HG03460 (cell line): ENCODE results near the gene EPB41L4A.
"Not testable (repeated sequence)": the region's sequence is repeated elsewhere in the genome, so short reads cannot be mapped to it uniquely, and the experiment has no call there.

Experiments used
- ATAC-seq: cut with Tn5 transposase; IDR thresholded peaks from one replicate; pipeline ENCODE4 v1.9.1; 2021; ENCODE audit not compliant: unreplicated experiment

EPB41L4A gene

DNA sequence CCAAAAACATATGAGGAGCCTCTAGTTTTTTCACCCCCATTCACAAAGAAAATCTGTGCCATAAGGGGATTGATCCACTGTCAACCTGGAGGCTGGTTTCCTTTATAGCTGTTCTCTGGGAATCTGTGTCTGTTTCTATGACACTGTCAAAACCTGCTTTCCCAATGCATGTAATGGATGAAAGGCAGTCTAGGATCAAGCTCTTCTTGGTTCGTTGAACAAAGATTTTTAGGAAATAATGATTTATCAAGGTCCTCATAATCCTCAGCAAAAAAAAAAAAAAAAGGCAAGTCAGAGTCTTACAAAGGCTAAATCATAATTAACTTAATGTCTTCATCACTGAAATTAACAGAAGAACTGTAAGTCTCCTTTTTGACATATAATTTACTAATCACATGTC, 16.0 kb downstream of the EPB41L4A start:
- no peak for ATAC-seq

DNA sequence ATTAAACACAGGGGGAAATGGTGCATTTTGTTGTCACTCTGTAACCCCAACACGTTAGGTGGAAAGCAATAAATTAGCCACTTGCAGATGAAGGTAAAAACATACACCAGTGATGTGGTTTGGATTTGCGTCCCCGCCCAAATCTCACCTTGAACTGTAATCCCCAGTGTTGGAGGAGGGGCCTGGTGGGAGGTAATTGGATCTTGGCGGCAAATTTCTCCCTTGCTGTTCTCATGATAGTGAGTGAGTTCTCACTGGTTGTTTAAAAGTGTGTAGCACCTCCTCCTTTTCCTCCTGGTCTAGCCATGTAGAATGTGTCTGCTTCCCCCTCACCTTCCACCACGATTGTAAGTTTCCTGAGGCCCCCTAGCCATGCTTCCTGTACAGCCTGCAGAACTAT, 17.2 kb downstream of the EPB41L4A start:
- ATAC-seq, result no peak

DNA sequence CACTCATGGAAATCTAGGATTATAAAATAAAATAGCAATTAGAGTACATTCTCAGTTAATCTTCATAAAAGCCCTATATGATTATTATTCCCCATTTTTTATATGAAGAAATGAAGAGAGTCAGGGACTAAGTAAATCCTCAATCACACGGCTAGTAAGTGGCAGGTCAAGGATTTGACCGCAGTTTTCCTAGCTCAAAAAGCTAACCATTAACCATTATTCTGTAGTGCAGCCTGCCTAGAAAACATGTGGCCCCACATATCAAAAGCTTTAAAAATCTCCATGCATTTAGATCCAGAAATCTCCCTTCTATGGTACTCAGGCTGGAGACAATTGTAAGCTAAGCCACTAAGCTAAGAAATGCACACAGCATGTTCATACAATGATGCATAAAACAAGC, 21.4 kb downstream of the EPB41L4A start:
- no peak for ATAC-seq

DNA sequence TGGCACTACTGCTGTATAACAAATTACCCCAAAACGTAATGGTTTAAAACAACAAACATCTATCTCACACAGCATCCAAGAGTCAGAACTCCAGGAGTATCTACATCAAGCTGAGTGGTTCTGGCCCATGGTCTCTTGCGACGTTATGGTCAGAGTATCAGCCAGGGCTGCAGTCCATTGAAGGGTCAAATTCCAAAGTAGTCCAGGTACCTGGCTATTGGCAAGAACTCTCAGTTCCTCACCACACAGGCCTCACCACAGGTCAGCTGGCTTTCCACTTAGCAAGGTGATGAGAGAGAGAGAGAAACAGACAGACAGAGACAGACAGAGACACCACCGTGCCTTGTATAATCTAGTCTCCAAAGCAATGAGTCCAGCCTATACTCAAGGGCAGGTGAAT, 22.6 kb downstream of the EPB41L4A start:
- no peak for ATAC-seq

DNA sequence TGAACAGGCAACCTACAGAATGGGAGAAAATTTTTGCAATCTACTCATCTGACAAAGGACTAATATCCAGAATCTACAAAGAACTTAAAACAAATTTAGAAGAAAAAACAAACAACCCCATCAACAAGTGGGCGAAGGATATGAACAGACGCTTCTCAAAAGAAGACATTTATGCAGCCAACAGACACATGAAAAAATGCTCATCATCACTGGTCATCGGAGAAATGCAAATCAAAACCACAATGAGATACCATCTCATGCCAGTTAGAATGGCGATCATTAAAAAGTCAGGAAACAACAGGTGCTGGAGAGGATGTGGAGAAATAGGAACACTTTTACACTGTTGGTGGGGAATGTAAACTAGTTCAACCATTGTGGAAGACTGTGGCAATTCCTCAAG, 23.8 kb downstream of the EPB41L4A start:
- ATAC-seq, result not testable (repeated sequence)

DNA sequence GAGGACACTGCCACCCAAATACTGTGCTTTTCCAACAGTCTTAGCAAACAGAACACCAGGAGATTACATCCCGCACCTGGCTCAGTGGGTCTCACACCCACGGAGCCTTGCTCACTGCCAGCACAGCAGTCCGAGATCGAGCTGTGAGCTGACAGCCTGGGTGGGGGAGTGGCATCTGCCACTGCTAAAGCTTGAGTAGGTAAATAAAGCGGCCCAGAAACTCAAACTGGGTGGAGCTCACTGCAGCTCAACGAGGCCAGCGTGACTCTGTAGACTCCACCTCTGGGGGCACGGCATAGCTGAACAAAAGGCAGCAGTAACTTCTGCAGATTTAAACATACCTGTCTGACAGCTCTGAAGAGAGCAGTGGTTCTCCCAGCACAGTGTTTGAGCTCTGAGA, 28.8 kb downstream of the EPB41L4A start:
- ATAC-seq, result no peak

DNA sequence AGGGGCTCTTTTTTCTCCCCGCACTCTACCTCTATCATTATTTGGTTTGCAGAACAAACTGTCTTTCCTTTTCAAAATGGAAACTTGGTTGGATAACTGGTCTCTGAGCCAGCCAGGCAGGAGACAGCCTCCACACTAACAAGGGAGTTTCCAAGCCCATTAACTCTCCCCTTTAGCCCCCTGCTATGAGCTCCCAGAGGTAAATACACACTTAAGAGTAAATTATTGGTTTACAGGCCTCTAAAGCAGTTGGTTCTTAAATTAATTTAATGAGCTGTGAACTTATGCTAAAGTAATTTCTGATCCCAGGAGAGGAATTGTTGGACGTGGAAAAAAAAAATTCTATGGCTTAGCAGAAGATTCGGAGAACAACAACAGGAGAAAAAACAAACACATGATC, 30.3 kb downstream of the EPB41L4A start:
- ATAC-seq, result no peak

DNA sequence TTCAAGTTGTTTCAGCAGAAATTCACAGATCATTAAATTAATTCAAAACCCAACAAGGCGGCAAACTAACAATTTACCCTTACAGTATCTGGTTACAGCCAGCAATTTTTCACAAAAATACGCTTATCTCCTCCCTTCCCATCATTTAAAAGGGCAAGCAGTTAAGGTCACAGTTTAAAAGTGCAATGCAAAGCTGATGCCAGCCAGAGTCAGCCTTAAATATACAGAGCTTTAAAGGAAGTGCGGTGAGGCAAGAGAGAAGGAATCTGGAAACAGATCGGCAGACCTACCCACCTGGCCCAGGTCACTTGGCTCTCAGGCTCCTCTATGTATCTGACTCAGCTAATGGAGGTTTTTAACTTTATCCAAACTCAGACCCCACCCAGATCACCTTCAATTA, 31.0 kb downstream of the EPB41L4A start:
- no peak for ATAC-seq

DNA sequence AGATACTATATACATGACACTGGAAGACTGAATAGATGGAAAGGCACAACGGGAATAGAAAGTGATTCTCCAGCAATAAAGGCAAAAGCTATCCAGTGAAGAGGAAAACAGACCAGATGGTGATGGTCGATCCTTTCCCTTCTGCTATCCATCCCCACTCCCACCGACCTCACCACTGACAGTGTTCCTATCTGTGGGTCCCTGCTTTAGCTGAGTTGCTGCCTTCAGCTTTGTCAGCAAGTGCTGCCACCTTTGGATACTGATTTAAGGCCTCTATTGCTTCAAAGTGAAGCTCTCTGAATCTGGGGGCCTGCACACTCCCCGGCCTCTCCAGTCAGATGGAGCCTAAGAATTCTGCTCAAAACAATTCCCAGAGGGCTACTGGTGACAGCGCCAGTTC, 32.3 kb downstream of the EPB41L4A start:
- no peak for ATAC-seq

DNA sequence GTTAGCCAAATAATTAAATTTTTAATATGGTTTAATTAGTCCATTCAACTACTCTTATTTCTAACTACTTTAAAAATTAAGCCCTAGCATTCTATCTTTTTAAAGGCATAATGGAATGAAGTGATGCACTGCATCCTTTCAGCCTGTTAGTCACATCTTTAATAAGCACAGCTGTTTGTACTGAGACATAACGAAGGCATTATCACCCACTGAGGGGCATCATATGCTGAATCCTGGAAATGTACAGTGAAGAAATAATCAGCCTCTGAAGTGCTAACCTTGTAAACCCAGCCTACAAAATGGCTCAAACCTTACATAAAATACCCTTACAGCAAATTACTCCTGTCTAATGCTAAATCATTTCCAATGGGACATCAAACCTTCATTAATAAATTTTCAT, 33.1 kb downstream of the EPB41L4A start:
- ATAC-seq, result no peak

DNA sequence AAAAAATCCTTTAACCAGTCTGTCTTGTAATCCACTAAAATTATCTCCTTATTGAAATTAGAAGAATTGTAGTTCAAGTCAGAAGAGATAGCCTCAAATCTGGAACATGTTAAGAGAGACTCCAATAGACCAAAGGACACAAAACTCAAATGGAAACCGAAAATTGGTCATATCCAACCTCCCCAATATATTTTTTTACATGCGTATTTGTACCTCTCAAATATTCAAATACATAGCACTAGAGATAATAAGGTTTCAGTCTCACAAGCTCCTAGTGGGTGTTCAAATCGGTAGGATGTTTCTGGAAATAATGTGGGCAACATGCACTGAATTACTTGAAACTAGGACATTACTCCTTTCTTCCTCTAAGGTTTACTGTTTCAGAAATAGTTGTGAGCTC, 33.5 kb downstream of the EPB41L4A start:
- no peak for ATAC-seq

DNA sequence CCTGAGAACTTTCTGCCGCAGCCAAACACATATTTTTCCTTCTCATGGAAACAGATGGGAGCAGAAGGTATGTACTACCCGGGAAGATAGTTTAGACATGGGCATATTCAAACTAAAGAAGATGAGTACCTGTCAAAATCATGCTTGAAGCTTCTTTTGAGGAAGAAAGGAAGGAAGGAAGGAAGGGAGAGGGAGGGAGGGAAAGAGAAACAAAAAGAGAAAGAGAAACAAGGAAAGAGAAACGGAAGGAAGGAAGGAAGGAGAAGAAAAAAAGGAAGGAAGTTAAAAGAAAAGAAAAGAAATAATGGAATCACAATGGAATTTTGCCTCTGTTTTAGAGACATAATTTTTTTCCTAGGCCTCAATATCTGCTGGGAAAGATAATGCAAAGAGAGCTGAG, 34.6 kb downstream of the EPB41L4A start:
- ATAC-seq, result no peak

DNA sequence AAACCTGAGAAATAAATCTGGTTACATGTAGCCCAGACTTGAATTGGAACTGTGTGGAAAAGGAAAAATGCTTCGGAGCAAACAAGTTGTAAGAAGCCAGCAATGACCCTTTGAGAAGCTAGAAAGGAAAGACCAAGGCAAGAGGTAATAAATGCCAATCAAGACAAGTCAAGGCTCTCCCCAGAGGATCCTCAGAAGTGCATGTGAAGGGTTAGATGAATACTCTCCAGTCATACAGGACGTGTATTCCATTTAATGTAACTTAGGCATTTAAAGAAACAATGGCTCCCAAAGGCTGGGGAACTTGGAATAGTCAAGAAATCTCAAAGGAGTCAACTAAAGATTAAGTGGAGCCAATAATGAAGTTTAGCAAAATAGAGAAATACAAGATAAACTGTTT, 36.2 kb downstream of the EPB41L4A start:
- ATAC-seq, result no peak

DNA sequence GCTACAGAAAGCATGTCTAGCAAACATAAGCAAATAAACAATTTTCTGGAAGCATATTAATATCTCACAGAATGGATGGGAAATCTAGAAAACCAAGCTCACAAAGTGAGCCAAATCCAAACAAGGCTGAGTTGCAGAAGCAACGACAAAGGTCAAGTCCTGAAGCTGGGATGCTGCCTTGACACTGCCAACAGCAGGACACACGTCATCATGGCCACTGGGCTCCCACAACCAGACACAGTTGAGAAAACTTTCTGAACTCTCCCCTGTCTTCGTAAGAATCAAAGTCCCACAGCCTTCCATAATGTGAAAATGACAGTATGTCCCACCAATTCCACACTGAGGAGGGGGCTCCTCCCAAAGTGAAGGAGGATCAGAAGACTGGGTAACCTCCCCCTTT, 37.6 kb downstream of the EPB41L4A start:
- ATAC-seq, result no peak

DNA sequence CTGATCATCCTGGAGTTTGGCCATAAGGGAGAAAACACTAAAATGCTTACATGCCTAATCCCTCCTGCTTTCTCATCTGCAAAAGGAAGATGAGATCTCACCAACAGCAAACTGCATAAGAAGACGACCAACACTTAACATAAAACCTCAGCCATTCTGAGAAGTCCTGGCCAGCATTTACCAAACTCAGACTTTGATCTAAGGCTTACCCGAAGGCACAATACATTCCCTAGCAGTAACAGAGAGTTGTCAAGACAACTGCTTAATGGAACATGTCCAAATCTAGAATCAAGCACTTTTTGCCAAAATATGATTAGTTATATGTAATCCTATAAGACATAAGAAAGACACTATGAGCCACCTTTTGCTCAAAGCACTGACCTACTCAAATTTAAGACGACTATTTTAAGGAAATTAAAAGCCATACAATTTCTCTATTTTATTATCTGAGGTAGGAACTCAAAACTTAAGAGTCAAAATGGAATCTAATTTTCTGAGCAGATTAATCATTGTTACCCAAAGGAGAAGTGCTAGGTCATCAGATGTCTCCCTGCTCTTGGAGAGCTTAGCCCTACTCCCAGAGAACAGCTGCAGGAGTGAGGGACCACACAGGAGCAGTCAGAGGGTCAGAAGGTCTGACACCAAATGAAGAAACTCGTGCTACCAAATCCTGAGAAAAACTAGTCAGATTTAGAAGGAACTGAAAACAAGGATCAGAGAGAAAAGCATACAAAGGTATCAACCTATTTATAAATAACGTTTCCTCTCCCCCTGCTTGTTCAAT, 39.3 kb downstream of the EPB41L4A start:
- no peak for ATAC-seq

DNA sequence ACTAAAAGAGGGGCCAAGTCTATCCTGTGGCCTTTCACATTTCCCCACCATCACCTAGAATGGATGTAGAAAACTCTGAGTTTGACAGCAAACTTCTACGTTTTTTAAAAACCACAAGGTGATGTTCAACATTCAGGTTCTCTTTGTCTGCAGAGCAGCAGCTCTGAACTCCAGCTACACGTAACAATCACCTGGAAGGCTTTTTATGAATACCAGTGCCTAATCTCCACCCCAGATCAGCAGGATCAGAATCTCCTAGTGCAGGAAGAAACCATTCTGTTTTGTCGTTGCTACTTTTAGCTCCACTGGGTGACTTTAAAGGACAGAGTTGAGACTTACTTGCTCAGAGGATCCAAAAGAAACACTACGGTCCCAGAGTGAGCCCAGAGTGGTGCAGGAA, 44.3 kb downstream of the EPB41L4A start:
- ATAC-seq, result no peak

DNA sequence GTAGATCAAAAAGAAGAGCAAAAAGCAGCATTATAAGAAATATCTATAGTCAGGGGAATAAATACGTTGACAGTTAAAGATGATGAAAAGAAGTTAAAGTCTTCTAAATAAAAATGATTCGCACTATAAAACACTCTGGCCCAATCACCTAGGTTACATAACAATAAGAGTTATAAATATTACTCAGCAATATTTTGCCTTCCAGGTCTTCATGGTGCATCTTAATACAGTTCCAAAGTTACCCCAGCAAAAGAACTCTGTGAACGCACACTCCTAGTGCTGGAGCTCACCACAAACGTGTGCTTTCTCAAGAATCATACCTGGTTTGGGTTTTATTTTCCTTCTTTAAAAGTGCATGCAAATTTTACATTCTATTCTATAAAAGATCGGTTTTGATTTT, 44.7 kb downstream of the EPB41L4A start:
- no peak for ATAC-seq

DNA sequence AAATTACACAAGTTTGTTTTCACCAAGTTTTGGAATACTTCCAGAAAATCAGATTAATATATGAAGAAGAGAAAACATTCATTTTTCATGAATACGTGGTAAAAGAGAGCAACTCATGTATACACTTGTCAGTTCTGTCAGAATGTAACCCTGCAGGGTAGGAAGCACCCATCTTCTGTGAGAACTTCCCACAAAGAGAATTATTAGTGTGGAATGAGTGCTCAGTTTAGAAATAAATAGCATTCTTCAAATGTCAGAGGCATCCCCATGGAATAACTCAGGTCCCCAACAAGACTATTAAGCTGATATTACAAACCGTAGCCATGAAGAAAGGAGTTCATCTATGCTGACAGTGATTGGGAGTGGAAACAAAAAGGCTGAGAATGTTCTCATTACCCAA, 45.2 kb downstream of the EPB41L4A start:
- no peak for ATAC-seq

DNA sequence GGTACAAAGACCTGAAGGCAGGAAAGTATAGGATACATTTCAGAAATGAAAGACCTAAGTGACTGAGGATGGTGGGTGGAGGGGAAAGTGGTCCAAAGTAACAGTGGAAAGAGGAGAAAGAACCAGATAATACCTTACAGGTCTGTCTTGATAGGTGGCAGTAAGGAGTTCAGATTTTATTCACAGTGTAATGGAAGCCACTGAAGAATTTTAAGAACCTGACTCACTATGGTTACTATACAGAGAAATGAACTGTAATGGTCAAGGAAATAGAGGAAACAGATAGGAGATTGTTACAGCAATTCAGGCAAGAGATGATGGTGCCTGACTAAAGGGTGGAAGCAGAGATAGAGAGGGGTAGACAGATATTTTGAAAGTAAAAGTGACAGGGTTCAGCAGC, 46.5 kb downstream of the EPB41L4A start:
- no peak for ATAC-seq

DNA sequence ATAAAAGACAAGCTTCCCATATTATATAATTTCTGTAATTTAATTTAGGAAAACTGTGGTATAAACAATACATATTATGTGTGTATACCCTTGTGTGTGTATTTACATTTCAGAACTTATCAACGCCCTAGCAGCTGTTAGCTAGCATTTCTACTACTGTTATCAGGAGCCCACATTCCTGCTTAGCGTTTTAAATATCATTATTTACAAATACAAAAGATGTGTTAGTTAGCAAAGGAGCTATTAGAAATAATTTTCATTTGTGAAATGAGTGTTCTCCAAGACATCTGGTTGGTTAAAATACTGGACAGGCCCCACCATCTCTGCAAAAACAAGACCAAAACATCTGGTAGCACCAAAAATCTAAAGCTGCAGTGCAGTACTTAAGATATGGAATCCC, 48.0 kb downstream of the EPB41L4A start:
- no peak for ATAC-seq

DNA sequence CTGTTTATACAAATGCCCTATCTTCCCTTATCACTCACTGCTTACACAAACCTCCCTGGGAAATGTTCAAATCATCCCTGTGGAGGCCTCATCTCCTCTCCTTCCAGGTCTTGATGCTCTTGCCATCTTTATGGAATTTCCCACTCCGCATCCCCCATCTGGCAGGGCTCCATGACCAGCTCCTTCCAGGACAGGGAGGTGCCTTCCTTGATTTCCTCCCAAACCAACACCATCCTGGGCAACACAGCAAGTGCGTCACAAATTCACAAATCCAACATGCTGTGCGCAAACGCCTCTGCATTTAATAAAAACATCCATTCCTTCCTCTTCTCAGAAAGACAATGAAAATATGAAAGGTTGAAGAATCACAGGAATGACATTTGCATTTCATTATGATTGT, 51.7 kb downstream of the EPB41L4A start:
- no peak for ATAC-seq

DNA sequence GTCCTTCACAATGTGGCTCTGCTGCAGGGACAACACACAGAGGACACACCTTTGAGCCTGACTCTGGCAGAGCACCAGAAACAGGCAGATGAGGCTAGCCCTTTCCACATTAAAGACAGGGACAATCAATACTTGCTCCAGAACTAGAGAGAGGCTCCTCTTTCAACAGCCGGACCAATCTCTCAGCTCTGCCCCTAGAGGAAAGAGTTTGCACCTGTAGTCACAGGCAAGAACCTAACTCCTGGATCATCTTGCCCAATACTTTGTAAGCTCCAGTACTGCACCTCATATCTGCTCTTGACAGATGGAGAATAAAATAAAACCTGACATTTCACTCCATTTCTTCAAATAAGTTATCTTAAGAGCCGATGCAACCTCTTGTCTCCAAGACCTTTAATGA, 52.1 kb downstream of the EPB41L4A start:
- no peak for ATAC-seq

DNA sequence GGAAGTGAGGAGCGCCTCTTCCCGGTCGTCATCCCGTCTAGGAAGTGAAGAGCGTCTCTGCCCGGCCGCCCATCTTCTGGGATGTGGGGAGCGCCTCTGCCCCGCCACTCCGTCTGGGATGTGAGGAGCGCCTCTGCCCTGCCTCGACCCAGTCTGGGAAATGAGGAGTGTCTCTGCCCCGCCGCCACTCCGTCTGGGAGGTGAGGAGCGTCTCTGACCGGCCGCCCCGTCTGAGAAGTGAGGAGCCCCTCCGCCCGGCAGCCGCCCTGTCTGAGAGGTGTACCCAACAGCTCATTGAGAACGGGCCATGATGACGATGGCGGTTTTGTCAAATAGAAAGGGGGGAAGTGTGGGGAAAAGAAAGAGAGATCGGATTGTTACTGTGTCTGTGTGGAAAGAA, 58.3 kb downstream of the EPB41L4A start:
- not testable (repeated sequence) for ATAC-seq
